ENCODE measurements around the gene PITRM1. TPM values are rescaled to one million over a fixed set of nuclear protein-coding genes. Genes with fewer than 3 reads are reported as not detected.
A peak's percentile ranks its signal among the peaks of the same experiment; 100 is the strongest.

The PITRM1 gene
- total and polyA plus RNA-seq, 7 donors: 51.0 to 112 (median 78.8) TPM

DNA sequence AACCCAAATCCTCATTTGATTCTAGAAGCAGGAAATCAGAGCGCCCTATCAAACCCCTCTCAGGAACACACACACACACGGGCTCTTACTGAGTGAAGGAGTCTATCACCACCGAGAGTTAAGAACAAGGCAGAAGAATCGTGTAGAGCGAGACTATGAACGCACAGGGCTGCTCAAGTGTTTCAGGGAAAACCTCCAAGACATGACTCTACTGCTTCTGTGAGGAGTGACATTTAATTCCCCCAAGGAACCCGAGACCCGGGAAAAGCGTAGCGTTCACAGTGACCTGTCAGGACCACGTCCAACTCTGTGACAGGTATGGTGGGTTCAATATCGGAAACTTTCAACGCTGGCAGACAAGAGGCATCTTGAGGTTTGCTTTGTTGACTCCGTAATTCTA is 21.6 kb downstream of the PITRM1 start:
- ATAC-seq (peak in 3 of 4 donors; percentile 8 to 56 (median 50)), DNase-seq (no peak)
- no peak for TF ChIP-seq CTCF (IDR thresholded peaks at IDR 0.05)
- WGBS, 3 donors: 70 to 92% (median 75%) methylated on average over 14 of the region's 14 CpGs
- intact Hi-C loops (cut with DNase I): no loop called here
- H3K27me3 ChIP-seq (ENCODE audit: insufficient read depth in 3 of 3, low read length in 2 of 3): no peaks in the 10 kb centered on the region
- H3K9me3 ChIP-seq: no peaks in the 10 kb centered on the region
- no peak overlapping the region for H3K4me3 ChIP-seq
- H3K36me3 ChIP-seq (ENCODE audit: insufficient read depth in 1 of 2, low read depth in 1 of 2): peaks cover 7 to 100% of the 10 kb centered on the region in 2 donors
- H3K4me1 ChIP-seq: no peaks in the 10 kb centered on the region
- peak overlapping the region; percentile 10 for H3K27ac ChIP-seq

DNA sequence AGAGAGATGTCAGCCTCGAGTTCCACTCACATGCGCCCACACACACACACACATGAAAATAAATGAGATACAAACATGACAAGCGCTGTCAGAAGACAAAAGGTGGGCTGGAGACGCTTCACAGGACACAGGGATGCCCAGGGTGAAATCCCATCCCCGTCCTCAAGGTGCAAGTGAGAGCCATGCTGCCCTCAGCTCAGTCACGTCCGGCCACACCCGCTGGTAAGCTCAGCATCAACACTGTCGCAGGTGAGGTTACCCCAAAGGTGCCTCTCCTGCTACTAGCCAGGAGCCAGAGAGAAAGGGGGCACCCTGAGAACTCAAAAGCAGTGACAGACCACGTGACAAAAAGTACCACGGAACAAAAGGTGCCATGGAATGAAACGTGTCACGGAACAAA is 22.2 kb downstream of the PITRM1 start:
- Histone ChIP-seq H3K4me3 (no peak overlapping the region), H3K9me3 (no peaks in the 10 kb centered on the region), H3K27me3 (ENCODE audit: insufficient read depth in 3 of 3, low read length in 2 of 3) (no peaks in the 10 kb centered on the region), H3K36me3 (ENCODE audit: insufficient read depth in 1 of 2, low read depth in 1 of 2) (peaks cover 9 to 100% of the 10 kb centered on the region in 2 donors), H3K4me1 (no peaks in the 10 kb centered on the region), H3K27ac (no peak overlapping the region)
- WGBS, 3 donors: 89 to 92% (median 92%) methylated on average over 13 of the region's 13 CpGs
- no peak for ATAC-seq
- no peak for TF ChIP-seq CTCF (IDR thresholded peaks at IDR 0.05)
- intact Hi-C loops (cut with DNase I): no loop called here
- no peak for DNase-seq

DNA sequence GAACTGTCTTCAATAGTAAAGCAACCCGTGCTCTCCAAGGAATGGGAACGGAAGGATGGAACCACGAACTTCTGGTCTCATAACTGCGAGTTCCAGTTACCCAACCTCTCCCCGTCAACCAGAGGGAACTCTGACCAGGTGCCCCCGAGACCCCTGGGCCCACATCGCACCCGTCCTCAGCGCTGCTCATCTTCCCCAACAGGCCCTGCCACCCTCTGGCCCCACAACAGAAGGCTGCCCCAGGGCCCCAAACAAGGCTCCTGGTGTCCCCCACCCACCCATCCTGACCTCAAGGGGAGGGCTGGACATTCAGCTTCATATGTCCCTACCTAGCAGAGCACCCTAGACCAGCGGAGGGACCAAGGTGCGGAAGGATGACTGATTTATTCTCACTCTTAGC is 22.7 kb downstream of the PITRM1 start:
- no peaks in the 10 kb centered on the region for H3K9me3 ChIP-seq
- 85 to 93% (median 85%) methylated on average over 11 of the region's 11 CpGs for WGBS, 3 donors
- H3K36me3 ChIP-seq (ENCODE audit: insufficient read depth in 1 of 2, low read depth in 1 of 2): peaks cover 11 to 100% of the 10 kb centered on the region in 2 donors
- no peaks in the 10 kb centered on the region for H3K27me3 ChIP-seq (ENCODE audit: insufficient read depth in 3 of 3, low read length in 2 of 3)
- H3K4me1 ChIP-seq: no peaks in the 10 kb centered on the region
- ATAC-seq: no peak
- no peak overlapping the region for H3K27ac ChIP-seq
- intact Hi-C loops (cut with DNase I): no loop called here
- no peak overlapping the region for H3K4me3 ChIP-seq
- no peak for TF ChIP-seq CTCF (IDR thresholded peaks at IDR 0.05)
- no peak for DNase-seq

DNA sequence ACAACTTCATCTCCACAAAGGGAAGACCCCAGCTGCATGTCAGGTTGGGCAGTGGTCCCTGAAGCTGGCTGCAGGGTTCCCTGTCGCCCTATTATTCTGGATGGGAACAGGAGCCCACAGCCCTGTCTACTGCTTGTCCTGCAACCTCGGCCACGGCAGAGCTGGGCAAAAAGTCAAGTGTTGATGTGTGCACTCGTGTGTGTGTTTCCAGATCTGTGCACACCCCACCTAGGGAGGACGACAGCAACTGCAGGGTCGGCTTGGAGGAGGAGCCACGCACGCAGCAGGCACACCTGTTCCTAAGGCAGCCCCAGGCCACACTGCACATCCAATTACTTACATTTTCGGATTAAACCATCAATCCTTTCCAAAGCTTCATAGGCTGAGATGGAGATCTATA is 23.6 kb downstream of the PITRM1 start:
- WGBS, 3 donors: 67 to 73% (median 67%) methylated on average over 9 of the region's 9 CpGs
- intact Hi-C loops (cut with DNase I): no loop called here
- H3K9me3 ChIP-seq: no peaks in the 10 kb centered on the region
- no peak for DNase-seq
- peaks cover 9 to 100% of the 10 kb centered on the region in 2 donors for H3K36me3 ChIP-seq (ENCODE audit: insufficient read depth in 1 of 2, low read depth in 1 of 2)
- H3K27ac ChIP-seq: no peak overlapping the region
- no peaks in the 10 kb centered on the region for H3K4me1 ChIP-seq
- TF ChIP-seq CTCF (IDR thresholded peaks at IDR 0.05): no peak
- no peak for ATAC-seq
- H3K4me3 ChIP-seq: no peak overlapping the region
- no peaks in the 10 kb centered on the region for H3K27me3 ChIP-seq (ENCODE audit: insufficient read depth in 3 of 3, low read length in 2 of 3)

GRCh38 chr10:3148041-3148440 is 24.5 kb downstream of the PITRM1 start:
- no peak for TF ChIP-seq CTCF (IDR thresholded peaks at IDR 0.05)
- ATAC-seq: no peak
- peaks cover 9 to 100% of the 10 kb centered on the region in 2 donors for H3K36me3 ChIP-seq (ENCODE audit: insufficient read depth in 1 of 2, low read depth in 1 of 2)
- H3K4me3 ChIP-seq: no peak overlapping the region
- 84 to 91% (median 87%) methylated on average over 17 of the region's 17 CpGs for WGBS, 3 donors
- intact Hi-C loops (cut with DNase I): no loop called here
- no peaks in the 10 kb centered on the region for H3K27me3 ChIP-seq (ENCODE audit: insufficient read depth in 3 of 3, low read length in 2 of 3)
- no peaks in the 10 kb centered on the region for H3K9me3 ChIP-seq
- DNase-seq: no peak
- H3K27ac ChIP-seq: no peak overlapping the region
- no peaks in the 10 kb centered on the region for H3K4me1 ChIP-seq
